Activated T-cell treated with anti-CD3 and anti-CD28 coated beads for 24 hours (primary cell): ENCODE measurements around the gene TRAPPC2L.
"Not testable (repeated sequence)": the region's sequence is repeated elsewhere in the genome, so short reads cannot be mapped to it uniquely, and the experiment has no call there.

Experiments used
- DNase-seq: peaks from one replicate; pipeline ENCODE4 v3.0.0-alpha.2; 2020; ENCODE audit warnings: low read depth

TRAPPC2L gene

DNA sequence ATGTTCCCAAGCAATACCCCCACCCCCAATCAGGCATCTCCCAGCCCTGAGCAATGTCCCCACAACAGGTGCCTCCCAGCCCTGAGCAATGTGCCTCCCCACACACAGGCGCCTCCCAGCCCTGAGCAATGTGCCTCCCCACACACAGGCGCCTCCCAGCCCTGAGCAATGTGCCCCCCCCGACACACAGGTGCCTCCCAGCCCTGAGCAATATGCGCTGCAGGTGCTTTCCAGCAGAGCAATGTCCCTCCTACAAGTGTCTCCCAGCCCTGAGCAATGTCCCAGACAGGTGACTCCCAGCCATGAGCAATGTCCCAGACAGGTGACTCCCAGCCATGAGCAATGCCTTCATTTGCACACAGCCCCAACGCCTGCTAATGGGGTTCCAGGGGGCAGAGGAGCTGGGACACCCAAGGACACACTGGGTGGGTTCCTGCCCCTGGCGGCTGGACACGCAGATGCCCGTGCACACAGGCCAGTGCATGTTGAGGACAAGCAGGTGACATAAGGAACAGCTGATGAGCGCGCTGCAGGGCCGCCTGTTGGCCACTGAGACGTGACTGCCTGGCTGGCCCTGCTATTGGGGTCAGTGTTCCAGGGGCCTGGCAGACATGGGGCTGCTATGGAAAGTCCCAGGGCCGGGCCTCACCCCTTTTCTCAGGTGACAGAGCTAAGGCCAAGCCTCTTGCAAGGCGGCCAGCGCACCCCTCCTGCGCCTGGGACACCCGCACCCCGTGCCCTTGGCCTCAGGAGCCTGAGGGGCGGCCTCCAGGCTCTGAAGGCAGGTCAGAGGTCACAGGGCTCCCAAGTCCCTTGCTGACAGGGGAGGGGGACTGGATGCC is 36.4 kb downstream of the TRAPPC2L start:
- DNase-seq: no peak

DNA sequence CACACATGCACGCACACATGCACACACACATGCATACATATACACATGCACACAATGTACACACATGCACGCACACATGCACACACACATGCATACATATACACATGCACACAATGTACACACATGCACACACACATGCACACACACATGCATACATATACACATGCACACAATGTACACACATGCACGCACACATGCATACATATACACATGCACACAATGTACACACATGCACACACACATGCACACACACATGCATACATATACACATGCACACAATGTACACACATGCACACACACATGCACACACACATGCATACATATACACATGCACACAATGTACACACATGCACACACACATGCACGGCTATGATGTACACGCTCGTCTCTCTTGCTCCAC is 37.3 kb downstream of the TRAPPC2L start:
- not testable (repeated sequence) for DNase-seq

DNA sequence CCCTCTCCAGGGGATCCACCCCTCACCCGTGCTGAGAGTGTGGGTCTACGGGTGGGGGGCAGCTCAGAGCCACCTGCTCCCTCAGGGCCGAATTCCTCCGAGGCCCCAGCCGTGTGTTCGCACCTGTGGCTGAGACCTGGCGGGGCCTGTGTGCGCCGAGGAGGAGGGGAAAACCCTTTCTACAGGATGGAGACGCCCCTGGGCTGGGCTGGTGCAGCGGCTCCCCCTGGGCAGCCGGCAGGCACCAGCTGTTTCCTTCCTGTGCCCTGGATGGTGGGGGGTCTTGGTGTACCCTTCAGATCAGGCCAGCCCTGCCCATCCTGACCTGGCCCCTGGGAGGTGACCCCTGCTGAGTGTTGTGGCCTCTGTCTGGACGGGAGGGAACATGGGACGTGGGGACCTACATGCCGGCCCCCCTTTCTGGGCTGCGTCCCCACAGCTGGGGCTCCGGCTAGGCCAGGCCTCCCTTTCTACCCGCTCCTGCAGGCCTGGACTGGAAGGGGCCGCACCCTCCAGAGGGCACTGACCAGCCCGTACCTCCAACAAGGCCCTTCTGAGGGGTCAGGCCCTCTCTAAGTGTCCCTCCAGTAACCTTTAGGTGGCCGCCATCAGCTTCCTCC is 37.9 kb downstream of the TRAPPC2L start:
- DNase-seq: no peak

DNA sequence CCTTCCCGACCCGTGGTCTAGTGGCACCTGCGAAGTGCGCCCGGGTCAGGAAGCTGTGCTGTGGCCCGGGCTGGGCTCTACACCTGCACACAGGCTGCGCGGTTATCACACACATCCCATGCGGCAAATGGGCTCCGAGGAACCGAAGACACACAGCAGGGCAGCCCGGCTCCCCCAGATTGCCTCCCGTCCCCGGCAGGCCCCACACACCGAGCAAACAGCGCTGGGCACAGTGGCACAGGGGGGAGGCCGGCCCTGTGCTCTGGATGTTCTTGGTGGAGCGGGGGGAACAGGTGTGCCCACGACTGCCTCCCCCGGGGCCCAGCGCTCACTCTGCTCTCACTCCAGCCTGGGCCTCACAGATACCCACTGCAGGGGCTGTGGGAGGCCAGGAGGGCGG is 38.4 kb downstream of the TRAPPC2L start:
- DNase-seq: no peak

DNA sequence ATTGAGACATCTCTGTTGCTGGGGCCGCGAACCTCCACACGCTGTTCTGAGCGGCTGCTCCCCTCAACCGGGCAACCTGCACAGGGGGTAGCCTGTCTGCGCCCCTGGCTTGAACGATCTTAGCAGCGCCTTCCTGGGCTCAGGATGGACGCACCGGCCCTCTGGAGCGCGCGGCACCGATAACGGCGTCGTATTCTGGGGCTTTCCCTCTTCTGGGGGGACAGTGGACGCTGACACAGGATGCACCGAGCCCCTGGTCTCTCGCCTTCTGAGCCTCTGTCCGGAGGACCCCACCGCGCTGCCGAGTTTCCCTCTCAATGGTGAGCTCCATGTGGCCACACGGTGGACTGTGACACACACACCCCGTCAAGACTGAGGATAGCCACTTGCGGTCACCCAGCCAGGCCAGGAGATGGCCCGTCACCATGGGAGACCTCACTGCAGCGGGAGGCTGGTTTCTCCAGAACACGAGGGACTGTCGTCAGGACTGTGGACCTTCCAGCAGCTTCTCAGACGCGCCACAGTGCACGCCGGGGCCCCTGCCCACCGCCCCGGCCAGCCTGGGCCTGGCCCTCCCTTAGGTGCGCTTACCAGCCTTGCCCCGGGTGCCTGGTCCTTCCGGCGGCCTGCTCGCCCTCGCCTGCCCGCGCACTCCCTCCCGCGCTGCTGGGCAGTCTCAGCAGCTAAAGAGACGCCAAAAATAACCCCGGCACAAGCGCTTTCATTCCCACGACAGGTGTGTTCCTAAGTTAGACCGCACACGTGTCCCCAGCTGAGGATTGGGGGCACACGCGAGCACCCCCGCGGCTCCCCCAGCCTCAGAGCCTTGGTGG is 39.5 kb downstream of the TRAPPC2L start:
- no peak for DNase-seq

DNA sequence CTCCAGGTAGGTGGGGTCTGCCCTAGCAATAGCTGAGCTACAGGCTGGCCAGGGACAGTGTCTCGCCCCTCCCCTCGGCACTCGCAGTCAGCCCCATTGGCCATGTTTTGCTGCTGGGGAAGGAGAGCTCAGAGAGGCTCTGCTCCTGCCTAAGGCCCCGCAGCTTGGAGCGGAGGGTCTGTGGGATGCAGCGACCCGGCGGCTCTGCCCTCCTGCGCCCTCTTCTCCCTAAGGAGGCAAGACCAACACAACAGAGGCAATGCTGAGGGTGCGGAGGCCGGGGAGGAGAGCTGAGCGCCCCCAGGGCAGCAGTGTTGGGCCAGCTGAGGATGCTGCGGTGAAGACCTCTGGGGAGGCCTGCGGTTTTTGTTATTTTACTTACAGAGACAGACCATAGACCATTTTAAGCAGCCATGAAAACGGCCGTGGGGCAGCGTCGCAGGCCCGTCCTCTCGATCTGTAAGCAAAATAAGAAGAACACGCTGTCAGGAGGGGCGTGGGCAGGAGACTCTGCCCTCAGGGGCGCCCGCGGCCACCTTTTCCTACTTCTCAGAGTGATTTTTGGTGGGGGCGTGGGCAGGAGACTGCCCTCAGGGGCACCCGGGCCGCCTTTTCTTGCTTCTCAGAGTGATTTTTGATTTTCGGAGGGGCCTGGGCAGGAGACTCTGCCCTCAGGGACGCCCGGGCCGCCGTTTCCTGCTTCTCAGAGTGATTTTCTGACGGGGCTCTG is 40.9 kb downstream of the TRAPPC2L start:
- no peak for DNase-seq

DNA sequence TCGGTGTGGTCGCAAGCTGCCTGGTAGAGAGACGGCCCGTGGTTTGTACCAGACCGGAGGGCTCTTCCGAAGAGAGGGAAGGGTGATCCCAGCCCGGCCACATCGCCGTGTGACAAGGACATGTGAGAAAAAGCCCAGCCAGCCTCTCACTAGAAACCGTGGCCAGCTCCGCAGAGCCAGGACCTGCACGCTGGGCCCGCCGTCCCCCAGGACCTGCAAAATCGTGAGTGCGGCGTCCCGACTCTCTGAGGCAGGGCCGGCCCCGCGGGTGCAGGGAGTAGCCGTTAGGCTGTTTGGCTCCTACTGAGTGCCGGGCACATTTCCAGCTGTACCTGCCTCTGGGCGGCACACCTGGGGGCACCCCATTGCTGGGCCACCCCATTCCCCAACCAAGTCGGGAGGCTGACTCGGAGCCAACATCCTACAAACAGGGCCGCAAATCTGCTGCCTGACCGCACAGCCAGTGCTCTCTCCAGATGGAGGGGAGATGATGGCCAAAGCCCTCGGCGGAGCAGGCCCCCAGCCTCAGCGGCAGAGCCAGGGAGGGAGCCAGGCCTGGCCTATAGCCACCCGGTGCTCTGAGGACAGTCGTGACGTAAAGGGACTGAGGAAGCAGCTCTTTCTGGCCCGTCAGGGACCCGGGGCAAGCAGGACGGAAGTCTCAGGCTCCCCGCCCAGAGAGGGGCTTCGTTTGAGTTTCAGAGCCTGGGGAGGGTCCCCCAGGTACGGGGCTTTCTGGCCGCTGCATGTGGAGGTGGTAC is 43.2 kb downstream of the TRAPPC2L start:
- no peak for DNase-seq

DNA sequence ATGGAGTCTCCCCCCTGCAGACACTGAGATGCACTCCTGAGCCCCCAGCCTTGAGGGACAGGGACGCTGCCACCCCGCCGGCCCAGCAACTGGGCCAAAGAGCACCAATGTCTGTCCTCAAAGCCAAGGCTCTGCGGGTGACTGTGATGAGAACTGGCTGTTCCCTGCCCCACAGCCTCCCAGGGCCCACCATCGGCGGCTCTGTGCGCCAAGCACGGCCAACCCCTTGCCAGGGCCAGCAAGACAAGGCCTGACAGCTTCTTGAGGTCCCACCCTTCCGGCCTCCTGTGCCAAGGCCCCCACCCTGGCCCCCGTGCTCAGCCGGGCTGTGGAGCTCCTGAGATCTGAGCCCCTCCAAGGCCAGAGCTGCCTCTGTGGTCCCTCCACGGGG is 43.7 kb downstream of the TRAPPC2L start:
- no peak for DNase-seq

DNA sequence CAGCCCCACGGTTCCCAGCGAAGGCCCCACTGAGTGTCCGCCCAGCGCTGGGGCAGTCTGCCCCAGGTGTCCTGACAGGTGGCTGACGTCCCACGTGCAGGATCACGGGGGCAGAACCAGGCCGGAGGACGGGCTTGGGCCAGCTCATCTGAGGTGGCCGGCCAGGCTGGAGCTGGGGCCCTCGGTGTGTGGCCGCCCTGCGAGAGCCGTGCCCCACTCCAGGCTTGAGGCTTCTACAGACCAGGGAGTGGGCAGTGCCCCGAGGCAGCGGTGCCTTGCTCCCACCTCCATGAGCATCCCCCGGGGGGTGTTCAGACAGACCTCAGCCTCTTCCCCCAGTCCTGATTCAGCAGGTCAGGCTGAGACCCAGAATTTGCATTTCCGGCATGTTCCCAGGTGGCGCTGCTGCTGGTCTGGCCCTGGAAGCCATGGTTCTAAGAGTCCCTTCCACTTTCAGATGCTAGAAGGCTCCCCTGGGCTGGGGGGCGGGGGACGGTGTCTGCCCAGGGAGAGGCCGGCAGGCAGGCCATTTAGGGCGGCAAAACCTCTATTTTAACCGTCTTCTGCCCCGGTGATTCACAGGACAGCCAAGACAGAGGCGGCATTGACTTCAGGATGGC is 44.9 kb downstream of the TRAPPC2L start:
- no peak for DNase-seq

DNA sequence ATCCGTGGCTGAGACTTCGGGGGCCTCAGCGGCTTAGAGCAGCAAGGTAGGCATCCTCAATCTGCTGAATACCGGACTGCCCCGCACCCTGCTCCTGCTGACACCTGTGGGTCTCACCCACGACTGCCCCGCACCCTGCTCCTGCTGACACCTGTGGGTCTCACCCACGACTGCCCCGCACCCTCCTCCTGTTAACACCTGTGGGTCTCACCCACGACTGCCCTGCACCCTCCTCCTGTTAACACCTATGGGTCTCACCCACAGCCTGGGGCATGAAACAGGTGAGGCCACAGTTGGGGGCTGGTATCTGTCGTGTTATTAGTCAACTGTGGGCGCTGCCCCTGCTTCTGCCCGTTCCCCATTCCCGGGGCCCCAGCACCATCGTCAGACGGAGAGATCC is 45.8 kb downstream of the TRAPPC2L start:
- DNase-seq: no peak

DNA sequence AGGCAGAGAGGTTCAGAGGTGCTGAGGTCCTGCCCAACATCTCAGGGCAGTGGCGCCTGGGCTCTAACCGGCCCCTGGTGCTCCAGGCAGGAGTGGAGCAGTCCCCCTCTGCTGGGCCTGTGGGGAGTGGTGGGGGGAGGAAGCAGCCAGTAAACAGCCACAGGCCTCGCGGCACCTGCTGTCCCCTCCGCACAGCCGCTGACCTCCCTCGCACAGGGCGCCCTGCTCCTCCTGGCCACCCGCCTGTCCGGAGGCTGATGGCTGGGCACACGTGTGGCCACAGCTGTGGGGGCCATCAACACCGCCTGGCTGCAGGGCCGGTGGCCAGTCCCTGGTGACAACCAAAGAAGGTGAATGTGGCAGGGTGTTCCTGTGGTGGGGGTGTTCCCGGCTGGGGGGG is 46.3 kb downstream of the TRAPPC2L start:
- DNase-seq: no peak

DNA sequence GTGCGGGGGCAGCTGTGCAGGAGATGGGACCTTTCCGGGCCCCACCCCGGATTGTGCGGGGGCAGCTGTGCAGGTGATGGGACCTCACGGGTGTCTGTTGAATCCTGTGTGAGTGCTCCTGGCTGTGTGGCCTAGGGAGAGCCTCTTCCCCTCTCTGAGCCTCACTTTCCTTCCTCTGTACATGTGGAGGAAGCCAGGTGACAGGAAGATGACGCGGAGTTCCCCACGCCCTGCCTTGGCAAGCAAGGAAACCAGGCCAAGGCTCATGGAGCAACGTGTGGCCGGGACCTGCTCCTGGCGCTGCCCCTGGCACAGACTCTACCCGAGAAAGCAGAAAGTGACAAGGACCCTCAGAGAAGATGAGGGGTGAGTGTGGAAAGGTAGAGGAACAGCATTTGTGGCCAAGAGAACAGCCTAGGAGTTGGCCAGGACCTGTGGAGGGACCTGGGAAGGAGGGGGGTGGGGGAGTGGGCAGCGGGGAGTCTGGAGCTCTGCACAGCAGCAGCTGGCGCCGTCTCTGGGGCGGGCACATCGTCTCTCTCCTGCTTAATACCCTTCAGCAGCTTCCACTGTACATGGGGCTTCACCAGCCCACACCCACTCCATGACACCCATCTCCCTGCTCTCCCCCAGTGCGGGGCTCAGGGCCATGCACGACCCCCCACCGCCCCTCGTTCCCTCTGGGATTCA is 47.9 kb downstream of the TRAPPC2L start:
- no peak for DNase-seq

DNA sequence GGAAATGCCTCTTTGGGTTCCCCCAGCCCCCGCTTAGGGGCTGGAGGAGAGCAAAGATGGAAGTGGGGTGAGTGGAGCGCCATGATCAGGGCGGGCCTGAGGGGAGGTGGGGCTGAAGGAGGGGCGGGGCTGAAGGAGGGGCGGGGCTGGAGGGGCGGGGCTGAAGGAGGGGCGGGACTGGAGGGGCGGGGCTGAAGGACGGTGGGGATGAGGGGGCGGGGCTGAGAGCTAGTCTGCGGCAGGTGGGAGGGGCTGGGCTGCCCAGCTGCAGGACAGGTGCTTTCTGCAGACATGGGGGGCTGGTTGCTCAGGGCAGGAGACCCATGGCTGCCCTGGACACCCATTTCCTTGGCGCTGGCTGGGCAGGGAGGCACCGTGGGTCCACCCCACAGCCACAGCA is 48.6 kb downstream of the TRAPPC2L start:
- no peak for DNase-seq

DNA sequence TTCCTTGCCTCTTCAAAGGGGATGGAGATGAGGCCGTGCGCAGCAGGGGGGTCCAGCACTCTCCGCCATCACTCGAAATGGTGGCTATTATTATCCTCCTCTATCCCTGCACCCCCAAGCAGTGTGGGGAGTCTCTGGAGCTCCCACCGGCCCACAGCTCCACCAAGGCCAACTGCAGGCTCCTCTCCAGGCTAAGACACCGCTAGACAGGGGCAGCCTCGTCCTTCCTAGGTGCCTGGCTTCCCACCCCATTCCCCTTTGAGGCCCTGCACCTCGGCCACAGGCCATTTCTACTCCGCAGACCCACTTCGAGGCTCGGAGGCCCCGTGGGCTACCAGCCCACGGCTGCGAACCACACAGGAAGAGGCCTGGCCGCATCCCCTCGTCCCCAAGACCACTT is 49.1 kb downstream of the TRAPPC2L start:
- DNase-seq: no peak

DNA sequence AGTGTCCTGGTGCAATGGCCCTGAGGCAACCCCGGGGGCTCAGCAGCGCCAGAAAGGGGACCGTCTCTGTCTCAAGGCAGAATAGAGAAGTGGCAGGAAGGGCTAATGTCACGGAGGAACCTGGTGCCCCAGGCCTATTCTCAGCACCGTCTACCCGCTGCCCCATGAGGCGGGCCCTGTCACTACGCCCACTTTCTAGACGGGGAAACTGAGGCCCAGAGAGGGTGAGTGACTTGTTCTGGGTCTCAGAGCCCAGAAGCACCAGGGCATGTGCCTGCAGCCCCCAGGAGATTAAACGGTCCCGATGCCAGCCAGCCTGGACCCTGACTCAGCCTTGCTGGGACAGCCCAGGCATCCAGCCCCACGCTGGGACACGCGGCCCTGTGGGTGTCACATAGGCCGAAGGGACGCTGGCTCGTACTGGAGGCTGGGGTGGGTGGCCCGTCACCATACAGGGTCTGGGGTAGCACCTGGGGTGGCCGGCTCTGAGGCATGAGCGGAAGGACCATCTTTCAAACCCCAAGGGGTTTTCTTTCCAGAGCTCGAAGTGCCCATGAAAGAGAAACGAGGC is 49.7 kb downstream of the TRAPPC2L start:
- DNase-seq: no peak

DNA sequence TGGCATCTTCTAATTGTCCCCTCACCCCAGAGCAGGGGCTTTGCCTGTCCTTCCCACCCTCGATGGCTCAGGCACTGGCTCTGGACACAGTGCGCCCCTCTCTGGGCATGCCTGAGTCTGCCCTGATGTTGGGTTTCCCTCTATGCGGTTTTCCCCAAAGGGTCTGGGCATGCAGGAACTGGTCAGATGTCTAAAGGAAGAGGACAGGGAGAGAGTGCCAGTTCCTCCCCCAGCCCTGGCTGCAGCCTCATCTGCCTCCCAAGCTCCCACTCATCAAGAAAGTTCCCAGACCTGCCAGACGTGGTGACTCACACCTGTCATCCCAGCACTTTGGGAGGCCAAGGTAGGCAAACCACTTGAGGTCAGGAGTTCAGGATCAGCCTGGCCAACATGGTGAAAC is 50.8 kb downstream of the TRAPPC2L start:
- no peak for DNase-seq

DNA sequence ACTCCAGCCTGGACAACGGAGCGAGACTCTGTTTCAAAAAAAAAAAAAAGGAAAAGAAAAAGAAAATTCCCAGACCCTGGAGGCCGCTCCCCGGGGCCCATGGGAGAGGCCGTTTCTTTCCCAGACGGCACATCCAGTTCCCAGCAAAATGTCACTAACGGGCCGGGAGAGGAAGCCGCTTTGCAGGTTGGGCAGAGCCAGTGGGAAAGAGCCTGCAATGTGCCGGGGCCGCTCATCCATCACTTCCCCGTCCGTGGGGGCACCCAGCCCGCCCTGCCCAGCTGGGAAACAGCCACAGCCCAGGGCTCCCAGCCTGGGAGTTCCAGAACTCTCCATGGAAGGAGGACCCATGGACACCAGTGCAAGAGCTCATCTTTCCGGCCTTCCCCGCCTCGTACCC is 51.4 kb downstream of the TRAPPC2L start:
- DNase-seq: no peak

DNA sequence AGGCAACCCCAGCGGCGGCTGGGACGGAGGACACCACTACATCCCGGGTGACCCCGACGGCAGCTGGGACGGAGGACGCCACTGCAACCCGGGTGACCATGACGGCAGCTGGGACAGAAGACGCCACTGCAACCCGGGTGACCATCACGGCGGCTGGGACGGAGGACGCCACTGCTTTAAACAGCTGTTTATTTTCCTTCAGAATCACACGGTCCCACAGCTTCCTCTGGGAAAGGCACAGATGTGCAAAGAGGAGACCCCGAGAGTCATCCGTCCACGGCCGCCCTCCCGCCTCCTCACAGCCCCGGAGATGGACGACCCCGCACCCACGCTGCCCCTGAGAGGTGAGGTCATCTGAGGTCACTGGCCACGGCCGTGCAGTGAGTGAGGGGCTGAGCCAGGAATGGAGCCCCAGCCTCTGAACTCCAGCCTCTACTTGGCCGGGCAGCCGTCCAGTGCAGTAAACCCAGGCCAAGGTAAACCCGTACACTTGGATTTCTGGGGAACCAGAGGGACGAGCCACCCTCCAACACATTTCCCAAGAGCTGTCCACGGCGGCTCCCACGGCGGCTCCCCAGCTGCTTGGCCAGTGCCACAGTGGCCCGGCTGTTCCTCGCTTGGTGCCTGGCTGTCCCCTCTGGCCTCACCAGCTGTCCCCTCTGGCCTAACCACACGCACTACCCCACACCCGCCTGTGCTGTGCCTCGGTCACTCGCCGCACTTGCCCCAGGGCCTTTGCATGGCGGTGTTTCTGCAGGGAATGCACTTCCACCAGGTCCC is 52.7 kb downstream of the TRAPPC2L start:
- DNase-seq: no peak
